Bronchial epithelial cell (primary cell): ENCODE data around the gene FCHO2. TPM values are rescaled to one million over a fixed set of nuclear protein-coding genes. Genes with fewer than 3 reads are reported as not detected.
"Not testable (repeated sequence)": the region's sequence is repeated elsewhere in the genome, so short reads cannot be mapped to it uniquely, and the experiment has no call there.

Experiments used
- DNase-seq: peaks from one replicate; pipeline ENCODE4 v3.0.0-alpha.2; 2010; ENCODE audit warnings: low read depth
- FAIRE-seq: peaks from 2 replicates; lab custom pipeline; 2011; peaks lifted over from hg19 to GRCh38; lab: Jason Lieb, UNC
- H3K27me3 ChIP-seq: 2 replicates; pipeline ENCODE4 v1.5.1; 2011; ENCODE audit warnings: low read length; ENCODE audit not compliant: control insufficient read depth, insufficient read depth
- H3K36me3 ChIP-seq: 2 replicates; pipeline ENCODE4 v1.5.1; 2011; ENCODE audit warnings: low read length; ENCODE audit not compliant: control insufficient read depth, insufficient read depth
- H3K4me3 ChIP-seq: 2 replicates; pipeline ENCODE4 v1.5.1; 2011; ENCODE audit warnings: mild to moderate bottlenecking, low read depth, low read length, control low read depth
- total RNA-seq: library from RNA; depleted of rRNA; stranded (reverse); fragments of >200 nt; gene quantifications from 2 replicates; pipeline ENCODE4 v1.2.1, GENCODE V29; 2014
- TF ChIP-seq, protein P1 (sequence below): IDR thresholded peaks from 2 replicates; pipeline ENCODE4 v1.5.1; 2011; ENCODE audit warnings: mild to moderate bottlenecking, moderate library complexity, low read length, control low read depth, inconsistent platforms; ENCODE audit not compliant: insufficient read depth, severe bottlenecking

FCHO2 gene
- total RNA-seq, 1 donor from 2014 or later = 10.5 TPM

DNA sequence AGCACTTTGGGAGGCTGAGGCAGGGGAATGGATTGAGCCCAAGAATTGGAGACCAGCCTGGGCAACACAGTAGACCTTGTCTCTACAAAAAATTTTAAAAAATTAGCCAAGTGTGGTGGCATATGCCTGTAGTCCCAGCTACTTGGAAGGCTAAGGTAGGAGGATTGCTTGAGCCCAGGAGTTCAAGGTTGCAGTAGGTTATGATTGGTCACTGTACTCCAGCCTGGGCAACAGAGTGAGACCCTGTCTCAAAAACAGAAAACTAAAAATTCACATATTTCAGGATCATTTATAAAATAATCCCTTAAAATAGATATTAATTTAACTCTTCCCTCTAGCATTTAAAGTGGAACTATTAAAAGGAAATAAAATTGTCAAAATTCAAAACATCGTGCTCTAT, 3.4 kb downstream of the FCHO2 start:
- no peak for FAIRE-seq
- H3K4me3 ChIP-seq = no peak overlapping the region
- H3K36me3 ChIP-seq = no peaks in the 10 kb centered on the region
- TF ChIP-seq, protein P1, sequence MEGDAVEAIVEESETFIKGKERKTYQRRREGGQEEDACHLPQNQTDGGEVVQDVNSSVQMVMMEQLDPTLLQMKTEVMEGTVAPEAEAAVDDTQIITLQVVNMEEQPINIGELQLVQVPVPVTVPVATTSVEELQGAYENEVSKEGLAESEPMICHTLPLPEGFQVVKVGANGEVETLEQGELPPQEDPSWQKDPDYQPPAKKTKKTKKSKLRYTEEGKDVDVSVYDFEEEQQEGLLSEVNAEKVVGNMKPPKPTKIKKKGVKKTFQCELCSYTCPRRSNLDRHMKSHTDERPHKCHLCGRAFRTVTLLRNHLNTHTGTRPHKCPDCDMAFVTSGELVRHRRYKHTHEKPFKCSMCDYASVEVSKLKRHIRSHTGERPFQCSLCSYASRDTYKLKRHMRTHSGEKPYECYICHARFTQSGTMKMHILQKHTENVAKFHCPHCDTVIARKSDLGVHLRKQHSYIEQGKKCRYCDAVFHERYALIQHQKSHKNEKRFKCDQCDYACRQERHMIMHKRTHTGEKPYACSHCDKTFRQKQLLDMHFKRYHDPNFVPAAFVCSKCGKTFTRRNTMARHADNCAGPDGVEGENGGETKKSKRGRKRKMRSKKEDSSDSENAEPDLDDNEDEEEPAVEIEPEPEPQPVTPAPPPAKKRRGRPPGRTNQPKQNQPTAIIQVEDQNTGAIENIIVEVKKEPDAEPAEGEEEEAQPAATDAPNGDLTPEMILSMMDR = no peak
- H3K27me3 ChIP-seq = no peaks in the 10 kb centered on the region
- no peak for DNase-seq

DNA sequence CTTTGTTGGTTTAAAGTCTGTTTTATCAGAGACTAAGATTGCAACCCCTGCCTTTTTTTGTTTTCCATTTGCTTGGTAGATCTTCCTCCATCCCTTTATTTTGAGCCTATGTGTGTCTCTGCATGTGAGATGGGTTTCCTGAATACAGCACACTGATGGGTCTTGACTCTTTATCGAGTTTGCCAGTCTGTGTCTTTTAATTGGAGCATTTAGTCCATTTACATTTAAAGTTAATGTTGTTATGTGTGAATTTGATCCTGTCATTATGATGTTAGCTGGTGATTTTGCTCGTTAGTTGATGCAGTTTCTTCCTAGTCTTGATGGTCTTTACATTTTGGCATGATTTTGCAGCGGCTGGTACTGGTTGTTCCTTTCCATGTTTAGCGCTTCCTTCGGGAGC, 18.6 kb downstream of the FCHO2 start:
- H3K36me3 ChIP-seq, H3K27me3 ChIP-seq, H3K4me3 ChIP-seq, FAIRE-seq, DNase-seq: not testable (repeated sequence)

DNA sequence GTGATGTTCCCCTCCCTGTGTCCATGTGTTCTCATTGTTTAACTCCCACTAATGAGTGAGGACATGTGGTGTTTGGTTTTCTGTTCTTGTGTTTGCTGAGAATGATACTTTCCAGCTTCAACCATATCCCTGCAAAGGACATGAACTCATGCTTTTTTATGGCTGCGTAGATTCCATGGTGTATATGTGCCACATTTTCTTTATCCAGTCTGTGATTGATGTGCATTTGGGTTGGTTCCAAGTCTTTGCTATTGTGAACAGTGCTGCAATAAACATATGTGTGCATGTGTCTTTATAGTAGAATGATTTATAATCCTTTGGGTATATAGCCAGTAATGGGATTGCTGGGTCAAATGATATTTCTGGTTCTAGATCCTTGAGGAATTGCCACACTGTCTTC, 21.0 kb downstream of the FCHO2 start:
- not testable (repeated sequence) for FAIRE-seq, DNase-seq, H3K4me3 ChIP-seq, H3K36me3 ChIP-seq, H3K27me3 ChIP-seq

DNA sequence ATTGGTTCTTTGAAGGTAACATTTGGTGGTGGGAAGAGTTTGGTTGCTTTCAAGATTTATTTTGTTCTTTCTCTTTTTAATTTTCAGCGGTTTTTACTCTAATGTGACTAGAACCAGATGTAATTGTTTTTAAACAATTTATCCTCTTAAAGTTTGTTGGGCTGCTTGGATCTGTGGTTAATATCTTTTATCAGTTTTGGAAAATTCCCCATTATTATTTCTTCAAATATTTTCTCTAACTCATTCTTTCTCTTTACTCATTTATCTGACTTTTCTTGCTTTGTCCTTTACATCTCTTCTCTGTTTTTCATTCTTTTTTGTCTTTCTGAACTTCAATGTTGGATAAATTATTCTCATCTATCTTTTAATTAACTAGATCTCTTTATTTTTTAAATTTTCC, 29.9 kb downstream of the FCHO2 start:
- H3K27me3 ChIP-seq = no peaks in the 10 kb centered on the region
- FAIRE-seq (no peak), DNase-seq (no peak)
- TF ChIP-seq, protein P1 = no peak
- H3K36me3 ChIP-seq = peaks cover 2% of the 10 kb centered on the region
- H3K4me3 ChIP-seq = no peak overlapping the region

- H3K36me3 ChIP-seq = peaks cover 4% of the 10 kb centered on the region
- TF ChIP-seq, protein P1 = no peak
Observed at GRCh38 chr5:72988769-72989168, 32.9 kb downstream of the FCHO2 start.

DNA sequence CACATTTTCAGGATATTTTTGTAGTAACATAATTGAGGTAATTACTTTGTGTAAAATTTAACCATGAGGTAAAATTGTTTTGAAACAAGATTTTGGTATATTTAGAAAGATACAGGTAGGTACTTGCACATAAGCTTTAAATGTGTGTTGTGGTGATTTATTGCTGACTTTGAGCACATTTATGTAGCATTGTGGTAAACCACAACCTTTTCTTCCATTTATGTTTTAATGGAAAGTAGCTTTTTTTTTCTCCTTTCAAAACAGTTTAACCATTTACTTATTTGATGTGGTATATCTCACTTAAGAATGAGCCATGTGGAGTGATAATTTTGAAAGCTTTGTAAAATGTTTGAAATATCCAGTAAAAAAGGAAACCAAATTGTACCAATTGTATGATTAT, 35.6 kb downstream of the FCHO2 start:
- TF ChIP-seq, protein P1 = no peak
- H3K4me3 ChIP-seq = no peak overlapping the region
- FAIRE-seq (no peak), DNase-seq (no peak)
- no peaks in the 10 kb centered on the region for H3K27me3 ChIP-seq
- H3K36me3 ChIP-seq = peaks cover 2% of the 10 kb centered on the region

More at GRCh38 chr5:72988769-72989168, 32.9 kb downstream of the FCHO2 start:
- Histone ChIP-seq H3K4me3 (no peak overlapping the region), H3K27me3 (no peaks in the 10 kb centered on the region)
- no peak for FAIRE-seq
- DNase-seq = no peak

- TF ChIP-seq, protein P1 = no peak
- Histone ChIP-seq H3K4me3 (no peak overlapping the region), H3K36me3 (peaks cover 5% of the 10 kb centered on the region), H3K27me3 (no peaks in the 10 kb centered on the region)
- DNase-seq (no peak), FAIRE-seq (no peak)
Observed at GRCh38 chr5:72994578-72994977, 38.7 kb downstream of the FCHO2 start.
